GM12878 (cell line): ENCODE results near the gene TOMM5. TPM values are rescaled to one million over a fixed set of nuclear protein-coding genes. Genes with fewer than 3 reads are reported as not detected.

Source experiments
- ATAC-seq: fragments of 200-7000 bp; cut with Tn5 transposase; 3 replicates; pipeline ENCODE4 v1.9.1; 2020; ENCODE audit warnings: mild to moderate bottlenecking, moderate library complexity
- BruUV-seq: library from RNA; stranded (reverse); fragments of 400-500 nt; replicated peaks from 2 replicates; lab custom pipeline; 2021; lab: Mats Ljungman, UMichigan
- CTCF ChIA-PET: fragments of 300-600 bp; sonication (Branson Sonifier 250); formaldehyde crosslinking; extraction: SDS; loops from one replicate; lab custom pipeline; 2021; ENCODE audit warnings: inconsistent platforms; lab: Yijun Ruan, JAX
- POLR2A ChIA-PET: fragments of 350-600 bp; formaldehyde crosslinking; extraction: SDS; loops from one replicate; lab custom pipeline; 2021; ENCODE audit warnings: inconsistent platforms; lab: Charles Lee
- RAD21 ChIA-PET: fragments of 300-600 bp; sonication (Branson Sonifier 250); formaldehyde crosslinking; loops from one replicate; lab custom pipeline; 2023; ENCODE audit warnings: antibody characterized with exemption; ENCODE audit not compliant: unreplicated experiment; lab: Charles Lee
- SMC1A ChIA-PET: fragments of 300-600 bp; sonication (Branson Sonifier 250); formaldehyde crosslinking; loops from one replicate; lab custom pipeline; 2023; ENCODE audit not compliant: unreplicated experiment, uncharacterized antibody; lab: Charles Lee
- DNase-seq: peaks from one replicate; pipeline ENCODE4 v3.0.0-alpha.2; 2011; ENCODE audit warnings: low read depth, low spot score
- FAIRE-seq: peaks from 3 replicates; lab custom pipeline; 2011; peaks lifted over from hg19 to GRCh38; lab: Jason Lieb, UNC
- H2AFZ ChIP-seq: 2 replicates; pipeline ENCODE4 v1.6.0; 2011; ENCODE audit warnings: low read depth, low read length, control low read depth; ENCODE audit not compliant: control insufficient read depth
- H3K27ac ChIP-seq: 2 replicates; pipeline ENCODE4 v1.5.1; 2011; ENCODE audit warnings: control low read depth; ENCODE audit not compliant: control insufficient read depth, insufficient read depth
- H3K27me3 ChIP-seq, 2 experiments: replicated peaks in 1 of 2; 2 replicates each; pipeline versions ENCODE4 v1.6.0 to v1.6.1; 2011; ENCODE audit warnings: low read length in 1 of 2; ENCODE audit not compliant: control insufficient read depth in 2 of 2, insufficient read depth in 2 of 2
- H3K36me3 ChIP-seq, 2 experiments: 2 replicates each; pipeline ENCODE4 v1.5.1; 2011; ENCODE audit warnings: low read length in 1 of 2; ENCODE audit not compliant: control insufficient read depth in 2 of 2, insufficient read depth in 2 of 2
- H3K4me1 ChIP-seq: 2 replicates; pipeline ENCODE4 v1.6.1; 2011; ENCODE audit warnings: mild to moderate bottlenecking, low read length, moderate library complexity, mixed read lengths; ENCODE audit not compliant: control insufficient read depth, insufficient read depth
- H3K4me2 ChIP-seq: 2 replicates; pipeline ENCODE4 v1.6.0; 2011; ENCODE audit warnings: control low read depth; ENCODE audit not compliant: control insufficient read depth, insufficient read depth
- H3K4me3 ChIP-seq: fragments of 200-600 bp; sonication (generic); 2 replicates; pipeline ENCODE4 v1.5.1; 2016
- H3K79me2 ChIP-seq: 2 replicates; pipeline ENCODE4 v1.6.0; 2011; ENCODE audit warnings: low read length; ENCODE audit not compliant: control insufficient read depth, insufficient read depth
- H3K9ac ChIP-seq: 2 replicates; pipeline ENCODE4 v1.8.0; 2011; ENCODE audit warnings: low read length, control low read depth, mixed read lengths; ENCODE audit not compliant: control insufficient read depth, insufficient read depth
- H3K9me3 ChIP-seq: replicated peaks from 3 replicates; pipeline ENCODE4 v1.5.1; 2011; ENCODE audit warnings: mild to moderate bottlenecking, low read length; ENCODE audit not compliant: control insufficient read depth, insufficient read depth
- H4K20me1 ChIP-seq: 2 replicates; pipeline ENCODE4 v1.6.0; 2011; ENCODE audit not compliant: control insufficient read depth, insufficient read depth
- MXI1 ChIP-seq: fragments of 150-350 bp; IDR thresholded peaks from 2 replicates; pipeline ENCODE4 v1.6.1; 2011; ENCODE audit warnings: low read depth, mild to moderate bottlenecking, inconsistent platforms, low read length, improper control_type of control experiment
- WGBS: methylation state at CpG from one replicate; pipeline ENCODE4 v1.1.6; 2016; ENCODE audit warnings: low lambda C conversion rate; ENCODE audit not compliant: insufficient replicate concordance, insufficient coverage; ENCODE audit errors: missing lambda C conversion rate; 5-methylcytosine and 5-hydroxymethylcytosine counted together
- in situ Hi-C: fragments of 300-500 bp; cut with MboI; formaldehyde crosslinking; loops from 9 replicates; pipeline ENCODE4 v1.14.3; 2018; ENCODE audit warnings: mixed read lengths
- intact Hi-C: fragments of 100-400 bp; cut with micrococcal nuclease; formaldehyde crosslinking; loops from one replicate; pipeline ENCODE4 v1.14.2; 2022; ENCODE audit not compliant: unreplicated experiment
- polyA plus RNA-seq, 11 experiments: library from polyadenylated mRNA; depleted of rRNA in 4 of 11; unstranded in 6 of 11; stranded (reverse) in 5 of 11; fragments of >200 nt; fragmentation: Nextera tagmentation in 4 of 11; fragmentation: Illumina TruSeq in 1 of 11; extraction: Ambion mirVana in 4 of 11; extraction: Trizol in 1 of 11; gene quantifications; 1 replicate in 1 of 11; 2 replicates in 10 of 11; pipeline versions ENCODE4 v1.2.1 to v1.2.3, GENCODE V29; 2011 to 2016; ENCODE audit warnings: inconsistent platforms in 2 of 11, missing spikeins in 2 of 11, low read depth in 1 of 11
- total RNA-seq, 4 experiments: library from RNA; depleted of rRNA in 3 of 4; stranded (reverse); fragments of >200 nt in 3 of 4; fragmentation: Illumina TruSeq in 1 of 4; extraction: Trizol in 1 of 4; gene quantifications; 2 replicates each; pipeline versions ENCODE4 v1.2.1 to v1.2.3, GENCODE V29; 2013 to 2021
- TF ChIP-seq, protein P1 (sequence below): fragments of 450-650 bp; IDR thresholded peaks from 2 replicates; pipeline ENCODE4 v1.6.1; 2016; ENCODE audit warnings: mild to moderate bottlenecking, moderate library complexity, borderline replicate concordance

TOMM5 gene
- total and polyA plus RNA-seq, 10 of the 15 experiments (the other 5 are each of a cell fraction or from before 2014, with no cell fraction given): 152 to 1,143 (median 351) TPM

DNA sequence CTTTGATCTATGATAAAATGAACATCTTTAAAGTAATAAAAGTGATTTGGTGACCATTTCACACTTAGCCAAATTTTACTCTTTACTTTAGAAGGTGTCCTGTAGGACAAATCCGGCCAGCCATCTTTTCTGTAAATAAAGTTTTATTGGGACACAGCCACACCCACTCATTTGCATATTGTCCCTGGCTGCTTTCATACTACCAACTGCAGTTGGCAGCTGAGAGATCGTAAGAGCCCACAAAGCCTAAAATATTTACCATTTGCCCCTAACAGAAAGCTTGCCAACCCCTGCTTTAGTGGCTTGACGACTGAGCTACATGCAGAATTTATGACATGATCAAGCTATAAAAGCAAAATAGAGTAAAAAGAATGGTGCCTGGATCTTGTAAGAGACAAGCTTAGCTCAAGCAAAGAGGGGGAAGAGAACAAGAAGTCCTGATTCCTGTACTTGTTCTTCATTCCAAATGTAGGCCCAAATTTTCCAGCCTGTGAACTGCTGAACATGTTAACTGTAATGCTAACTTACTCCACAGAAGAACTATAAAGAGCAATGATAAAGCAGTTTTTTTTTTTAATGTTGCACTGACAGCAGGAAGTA is 8.8 kb downstream of the TOMM5 start:
- 86% methylated on average over 3 of the region's 3 CpGs for WGBS
- Histone ChIP-seq H3K4me1 (no peaks in the 10 kb centered on the region), H4K20me1 (0 out of 2 replicates have a peak, but pooled peaks cover 4% of the 10 kb centered on the region), H3K36me3 (peaks cover 6 to 30% of the 10 kb centered on the region in 2 experiments), H3K79me2 (peaks cover 27% of the 10 kb centered on the region), H3K9me3 (no peaks in the 10 kb centered on the region), H3K9ac (no peak overlapping the region), H3K4me3 (no peak overlapping the region)
- CTCF ChIA-PET: interaction anchor here (0.6 to 2.1 kb wide), 12 partner anchors 9 to 820 kb away, joined by 3 to 12 read pairs (median 4); partner anchors contain the start of genes EXOSC3, FBXO10 and TOMM5
- RAD21 ChIA-PET: interaction anchor here (0.6 to 1.3 kb wide), 3 partner anchors 8 to 96 kb away, joined by 3 to 6 read pairs (median 3); partner anchors contain the start of gene TOMM5
- TF ChIP-seq, protein P1, sequence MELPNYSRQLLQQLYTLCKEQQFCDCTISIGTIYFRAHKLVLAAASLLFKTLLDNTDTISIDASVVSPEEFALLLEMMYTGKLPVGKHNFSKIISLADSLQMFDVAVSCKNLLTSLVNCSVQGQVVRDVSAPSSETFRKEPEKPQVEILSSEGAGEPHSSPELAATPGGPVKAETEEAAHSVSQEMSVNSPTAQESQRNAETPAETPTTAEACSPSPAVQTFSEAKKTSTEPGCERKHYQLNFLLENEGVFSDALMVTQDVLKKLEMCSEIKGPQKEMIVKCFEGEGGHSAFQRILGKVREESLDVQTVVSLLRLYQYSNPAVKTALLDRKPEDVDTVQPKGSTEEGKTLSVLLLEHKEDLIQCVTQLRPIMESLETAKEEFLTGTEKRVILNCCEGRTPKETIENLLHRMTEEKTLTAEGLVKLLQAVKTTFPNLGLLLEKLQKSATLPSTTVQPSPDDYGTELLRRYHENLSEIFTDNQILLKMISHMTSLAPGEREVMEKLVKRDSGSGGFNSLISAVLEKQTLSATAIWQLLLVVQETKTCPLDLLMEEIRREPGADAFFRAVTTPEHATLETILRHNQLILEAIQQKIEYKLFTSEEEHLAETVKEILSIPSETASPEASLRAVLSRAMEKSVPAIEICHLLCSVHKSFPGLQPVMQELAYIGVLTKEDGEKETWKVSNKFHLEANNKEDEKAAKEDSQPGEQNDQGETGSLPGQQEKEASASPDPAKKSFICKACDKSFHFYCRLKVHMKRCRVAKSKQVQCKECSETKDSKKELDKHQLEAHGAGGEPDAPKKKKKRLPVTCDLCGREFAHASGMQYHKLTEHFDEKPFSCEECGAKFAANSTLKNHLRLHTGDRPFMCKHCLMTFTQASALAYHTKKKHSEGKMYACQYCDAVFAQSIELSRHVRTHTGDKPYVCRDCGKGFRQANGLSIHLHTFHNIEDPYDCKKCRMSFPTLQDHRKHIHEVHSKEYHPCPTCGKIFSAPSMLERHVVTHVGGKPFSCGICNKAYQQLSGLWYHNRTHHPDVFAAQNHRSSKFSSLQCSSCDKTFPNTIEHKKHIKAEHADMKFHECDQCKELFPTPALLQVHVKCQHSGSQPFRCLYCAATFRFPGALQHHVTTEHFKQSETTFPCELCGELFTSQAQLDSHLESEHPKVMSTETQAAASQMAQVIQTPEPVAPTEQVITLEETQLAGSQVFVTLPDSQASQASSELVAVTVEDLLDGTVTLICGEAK: peak; percentile 87
- TF ChIP-seq MXI1: no peak
- TF ChIP-seq, all 136 proteins: peak for 1
- no peak overlapping the region for H3K27ac ChIP-seq
- BruUV-seq: no TSS peak
- H3K4me2 ChIP-seq: no peak overlapping the region
- H3K27me3 ChIP-seq: no peaks in the 10 kb centered on the region
- H2AFZ ChIP-seq: no peak overlapping the region
- ATAC-seq (no peak), FAIRE-seq (no peak), DNase-seq (no peak)
- in situ Hi-C loops: no loop called here
- ChIA-PET SMC1A (interaction anchor here (1.0 to 1.7 kb wide), 5 partner anchors 9 to 338 kb away, joined by 3 to 6 read pairs (median 3); partner anchors contain the start of gene TOMM5), POLR2A (interaction anchor here (1.0 kb wide), 2 partner anchors 8 to 9 kb away, joined by 3 read pairs; no protein-coding TSS in a partner anchor)
- intact Hi-C loops: loop anchor here (5.0 kb wide), 1 partner anchor 219 kb away; the partner anchor contains the start of gene DCAF10
